Ishikawa (cell line): Measurements from ENCODE around the gene PIK3AP1.

Source experiments
- CEBPB ChIP-seq: IDR thresholded peaks from 2 replicates; pipeline ENCODE4 v1.6.1; 2012
- FOXM1 ChIP-seq: IDR thresholded peaks from 2 replicates; pipeline ENCODE4 v1.6.1; 2012; ENCODE audit warnings: low read depth, borderline replicate concordance
- RAD21 ChIP-seq: IDR thresholded peaks from 2 replicates; pipeline ENCODE4 v1.6.1; 2012; ENCODE audit warnings: low read depth
- REST ChIP-seq: IDR thresholded peaks from 2 replicates; pipeline ENCODE4 v1.6.1; 2012; ENCODE audit warnings: low read depth, mild to moderate bottlenecking
- TAF1 ChIP-seq: IDR thresholded peaks from 2 replicates; pipeline ENCODE4 v1.6.1; 2012; ENCODE audit warnings: low read depth, mild to moderate bottlenecking
- TEAD4 ChIP-seq: IDR thresholded peaks from 2 replicates; pipeline ENCODE4 v1.6.1; 2012
- YY1 ChIP-seq: IDR thresholded peaks from 2 replicates; pipeline ENCODE4 v1.6.1; 2012; ENCODE audit warnings: low read depth
- TF ChIP-seq, protein P1 (sequence below): IDR thresholded peaks from 2 replicates; pipeline ENCODE4 v1.6.1; 2012

GRCh38 chr10:96685306-96685705, 35.0 kb downstream of the PIK3AP1 start:
- no peak for TF ChIP-seq YY1
- TF ChIP-seq, protein P1, sequence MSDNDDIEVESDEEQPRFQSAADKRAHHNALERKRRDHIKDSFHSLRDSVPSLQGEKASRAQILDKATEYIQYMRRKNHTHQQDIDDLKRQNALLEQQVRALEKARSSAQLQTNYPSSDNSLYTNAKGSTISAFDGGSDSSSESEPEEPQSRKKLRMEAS = no peak
- no peak for TF ChIP-seq TAF1
- no peak for TF ChIP-seq FOXM1
- no peak for TF ChIP-seq CEBPB
- no peak for TF ChIP-seq TEAD4
- TF ChIP-seq REST = no peak
- no peak for TF ChIP-seq RAD21
